PC-3 (cell line): ENCODE results near the gene FUS. TPM values are rescaled to one million over a fixed set of nuclear protein-coding genes. Genes with fewer than 3 reads are reported as not detected.

Experiments
- ATAC-seq: fragments of 200-7000 bp; cut with Tn5 transposase; 2 replicates; pipeline ENCODE4 v1.9.1; 2020; ENCODE audit warnings: mild to moderate bottlenecking, moderate library complexity
- BruUV-seq: library from RNA; stranded (reverse); fragments of 400-500 nt; replicated peaks from 2 replicates; lab custom pipeline; 2021; lab: Mats Ljungman, UMichigan
- CTCF ChIA-PET: fragments of 300-600 bp; sonication (Branson Sonifier 250); formaldehyde crosslinking; loops from one replicate; lab custom pipeline; 2022; ENCODE audit warnings: antibody characterized with exemption; lab: Charles Lee
- POLR2A ChIA-PET: fragments of 300-600 bp; sonication (Branson Sonifier 250); formaldehyde crosslinking; loops from one replicate; lab custom pipeline; 2022; ENCODE audit warnings: antibody characterized with exemption; ENCODE audit not compliant: unreplicated experiment; lab: Charles Lee
- DNase-seq: peaks from one replicate; pipeline ENCODE4 v3.0.0-alpha.2; 2015
- H2AFZ ChIP-seq: fragments of 300-600 bp; sonication (generic); 2 replicates; pipeline ENCODE4 v1.6.0; 2016; ENCODE audit warnings: antibody characterized with exemption, low read length
- H3F3A ChIP-seq: fragments of 300-600 bp; sonication (generic); one replicate; pipeline ENCODE4 v1.6.0; 2017; ENCODE audit warnings: antibody characterized with exemption, low read length, control low read depth, mild to moderate bottlenecking; ENCODE audit not compliant: unreplicated experiment
- H3K27ac ChIP-seq: fragments of 300-600 bp; sonication (generic); 2 replicates; pipeline ENCODE4 v1.5.1; 2016; ENCODE audit warnings: mild to moderate bottlenecking, low read length
- H3K27me3 ChIP-seq: fragments of 300-600 bp; sonication (generic); 2 replicates; pipeline ENCODE4 v1.6.1; 2016; ENCODE audit warnings: low read length, mixed read lengths
- H3K36me3 ChIP-seq: fragments of 300-600 bp; sonication (generic); 2 replicates; pipeline ENCODE4 v1.6.1; 2016; ENCODE audit warnings: low read depth, mixed run types, low read length, mixed read lengths
- H3K4me1 ChIP-seq: fragments of 300-600 bp; sonication (generic); 2 replicates; pipeline ENCODE4 v1.5.1; 2016; ENCODE audit warnings: low read length; ENCODE audit not compliant: insufficient read depth
- H3K4me2 ChIP-seq: fragments of 300-600 bp; sonication (generic); 2 replicates; pipeline ENCODE4 v1.6.0; 2016; ENCODE audit warnings: low read length
- H3K4me3 ChIP-seq: fragments of 300-600 bp; sonication (generic); 2 replicates; pipeline ENCODE4 v1.5.1; 2016; ENCODE audit warnings: mild to moderate bottlenecking, low read length, mixed read lengths
- H3K79me2 ChIP-seq: fragments of 300-600 bp; sonication (generic); 2 replicates; pipeline ENCODE4 v1.6.1; 2017; ENCODE audit warnings: low read length, mixed read lengths
- H3K9ac ChIP-seq: fragments of 300-600 bp; sonication (generic); 2 replicates; pipeline ENCODE4 v1.6.0; 2016; ENCODE audit warnings: mild to moderate bottlenecking, low read length
- H3K9me2 ChIP-seq: fragments of 300-600 bp; sonication (generic); replicated peaks from 2 replicates; pipeline ENCODE4 v1.6.1; 2016; ENCODE audit warnings: mixed run types, low read length, mixed read lengths
- H3K9me3 ChIP-seq: fragments of 300-600 bp; sonication (generic); 2 replicates; pipeline ENCODE4 v1.6.1; 2016; ENCODE audit warnings: low read length, mixed read lengths
- H4K20me1 ChIP-seq: fragments of 300-600 bp; sonication (generic); 2 replicates; pipeline ENCODE4 v1.6.1; 2016; ENCODE audit warnings: low read length, mixed read lengths
- CTCF ChIP-seq: fragments of 300-600 bp; sonication (generic); conservative IDR thresholded peaks from 2 replicates; pipeline ENCODE4 v1.5.1; 2017; ENCODE audit warnings: antibody characterized with exemption, low read depth, mild to moderate bottlenecking, low read length
- EZH2 ChIP-seq: fragments of 300-600 bp; sonication (generic); IDR thresholded peaks from one replicate; pipeline ENCODE4 v1.6.1; 2017; ENCODE audit warnings: antibody characterized with exemption, mild to moderate bottlenecking, low read length; ENCODE audit not compliant: unreplicated experiment
- EZH2phosphoT487 ChIP-seq: fragments of 300-600 bp; sonication (generic); IDR thresholded peaks from 2 replicates; pipeline ENCODE4 v1.6.1; 2018; ENCODE audit warnings: mild to moderate bottlenecking, antibody characterized with exemption, low read length, borderline replicate concordance
- intact Hi-C: fragments of 100-400 bp; cut with micrococcal nuclease; formaldehyde crosslinking; loops from 2 replicates; pipeline ENCODE4 v1.9.0; 2023
- total RNA-seq: library from RNA; depleted of rRNA; stranded (reverse); fragments of >200 nt; gene quantifications from 2 replicates; pipeline ENCODE4 v1.2.3, GENCODE V29; 2014

The FUS gene
- total RNA-seq, 1 experiment from 2014 or later, result 43.0 TPM

- Histone ChIP-seq H4K20me1 (no peaks in the 10 kb centered on the region), H3K9me3 (no peaks in the 10 kb centered on the region), H2AFZ (no peak overlapping the region), H3K4me1 (peaks cover 22% of the 10 kb centered on the region; the same call in 1 of the 2 replicates), H3K36me3 (no peaks in the 10 kb centered on the region), H3K27me3 (no peaks in the 10 kb centered on the region), H3F3A (no peaks in the 10 kb centered on the region), H3K4me2 (no peak overlapping the region), H3K4me3 (no peak overlapping the region), H3K9me2 (no peaks in the 10 kb centered on the region), H3K27ac (no peak overlapping the region), H3K9ac (no peak overlapping the region), H3K79me2 (no peaks in the 10 kb centered on the region)
- no peak for DNase-seq
- BruUV-seq, result no TSS peak
- POLR2A ChIA-PET, result no interaction called here
- no peak for ATAC-seq
- CTCF ChIA-PET, result no interaction called here
- no peak for TF ChIP-seq CTCF
- no peak for TF ChIP-seq EZH2phosphoT487
- no peak for TF ChIP-seq EZH2
- intact Hi-C loops, result loop anchor here (10.0 kb wide), 1 partner anchor 250 kb away; the partner anchor contains the start of gene ARMC5
Observed at GRCh38 chr16:31204871-31205666, 25.1 kb downstream of the FUS start.

- POLR2A ChIA-PET, result no interaction called here
- Histone ChIP-seq H4K20me1 (no peaks in the 10 kb centered on the region), H3K9me2 (no peaks in the 10 kb centered on the region), H3K9ac (no peak overlapping the region), H3K4me3 (no peak overlapping the region), H3K9me3 (no peaks in the 10 kb centered on the region), H2AFZ (no peak overlapping the region), H3K4me1 (peaks cover 7% of the 10 kb centered on the region; the same call in 1 of the 2 replicates), H3F3A (no peaks in the 10 kb centered on the region), H3K4me2 (no peak overlapping the region), H3K36me3 (no peaks in the 10 kb centered on the region), H3K27me3 (no peaks in the 10 kb centered on the region), H3K79me2 (no peaks in the 10 kb centered on the region), H3K27ac (no peak overlapping the region)
- no peak for TF ChIP-seq CTCF
- TF ChIP-seq EZH2phosphoT487, result no peak
- no peak for TF ChIP-seq EZH2
- ATAC-seq (no peak), DNase-seq (no peak)
- CTCF ChIA-PET, result no interaction called here
- intact Hi-C loops, result loop anchor here (10.0 kb wide), 1 partner anchor 248 kb away; the partner anchor contains the start of gene ARMC5
- BruUV-seq, result no TSS peak
Observed at GRCh38 chr16:31206776-31207175, 26.8 kb downstream of the FUS start.

GRCh38 chr16:31213342-31213741 lies 33.4 kb downstream of the FUS start:
- peaks cover 10% of the 10 kb centered on the region for H3K27me3 ChIP-seq

More at GRCh38 chr16:31213342-31213741, 33.4 kb downstream of the FUS start:
- Histone ChIP-seq H2AFZ (no peak overlapping the region), H3K79me2 (no peaks in the 10 kb centered on the region), H3K9me3 (no peaks in the 10 kb centered on the region), H4K20me1 (no peaks in the 10 kb centered on the region), H3K4me1 (0 out of 2 replicates have a peak, but pooled peaks cover 7% of the 10 kb centered on the region), H3K36me3 (no peaks in the 10 kb centered on the region), H3K9me2 (no peaks in the 10 kb centered on the region), H3F3A (no peaks in the 10 kb centered on the region), H3K9ac (no peak overlapping the region), H3K27ac (no peak overlapping the region), H3K4me2 (no peak overlapping the region), H3K4me3 (no peak overlapping the region)
- TF ChIP-seq EZH2, result no peak
- TF ChIP-seq CTCF, result no peak
- no peak for TF ChIP-seq EZH2phosphoT487
- intact Hi-C loops, result no loop called here
- no peak for DNase-seq
- BruUV-seq, result no TSS peak
- ChIA-PET POLR2A (no interaction called here), CTCF (no interaction called here)
- no peak for ATAC-seq
